Measurements from ENCODE around the gene CLDN18. TPM values are rescaled to one million over a fixed set of nuclear protein-coding genes. Genes with fewer than 3 reads are reported as not detected.
A peak's percentile ranks its signal among the peaks of the same experiment; 100 is the strongest.

CLDN18 gene
- total and polyA plus RNA-seq, 10 of the 15 experiments (the other 5 are each of a cell fraction or from before 2014, with no cell fraction given): 0.05 to 0.28 (median 0.18) TPM; not detected in 1

DNA sequence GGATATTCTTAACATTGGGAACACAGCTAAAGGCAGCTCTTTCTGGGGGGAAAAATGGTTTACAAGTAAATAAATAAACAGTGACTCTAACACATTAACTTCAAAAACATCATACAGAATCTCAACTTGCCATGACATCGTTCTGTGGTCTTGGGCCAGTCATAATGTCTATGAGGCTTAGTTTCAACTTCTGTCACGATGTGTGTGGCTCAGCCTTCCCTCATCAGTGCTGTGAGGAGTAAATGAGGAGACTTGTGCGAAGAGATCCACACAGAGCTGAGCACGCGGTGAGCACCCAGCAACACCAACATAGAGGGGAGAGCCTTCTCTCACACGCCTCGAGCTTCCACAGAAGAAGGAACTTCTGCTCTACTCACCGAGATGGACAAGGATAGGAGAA, 56.4 kb downstream of the CLDN18 start (continued):
- TF ChIP-seq MTA3 (IDR thresholded peaks at IDR 0.05; ENCODE audit: borderline replicate concordance, low read length) (peak; percentile 56; the same call in 1 of the 2 replicates), PAX5 (IDR thresholded peaks at IDR 0.05; ENCODE audit: borderline replicate concordance, low read depth, low read length) (peak; percentile 58; the same call in 1 of the 2 replicates), MTA2 (IDR thresholded peaks at IDR 0.05; ENCODE audit: low read depth) (no peak), JUNB (IDR thresholded peaks at IDR 0.05) (peak; percentile 90), ATF7 (IDR thresholded peaks at IDR 0.05; ENCODE audit: low read depth) (no peak), ZBED1 (IDR thresholded peaks at IDR 0.05; ENCODE audit: borderline replicate concordance) (peak; percentile 61; the same call in 1 of the 2 replicates), NFIC (IDR thresholded peaks at IDR 0.05; ENCODE audit: low read depth, low read length) (peak; percentile 67; the same call in 1 of the 2 replicates), RUNX3 (IDR thresholded peaks at IDR 0.05; ENCODE audit: low read length) (peak; percentile 95)
- TF ChIP-seq, protein P1, sequence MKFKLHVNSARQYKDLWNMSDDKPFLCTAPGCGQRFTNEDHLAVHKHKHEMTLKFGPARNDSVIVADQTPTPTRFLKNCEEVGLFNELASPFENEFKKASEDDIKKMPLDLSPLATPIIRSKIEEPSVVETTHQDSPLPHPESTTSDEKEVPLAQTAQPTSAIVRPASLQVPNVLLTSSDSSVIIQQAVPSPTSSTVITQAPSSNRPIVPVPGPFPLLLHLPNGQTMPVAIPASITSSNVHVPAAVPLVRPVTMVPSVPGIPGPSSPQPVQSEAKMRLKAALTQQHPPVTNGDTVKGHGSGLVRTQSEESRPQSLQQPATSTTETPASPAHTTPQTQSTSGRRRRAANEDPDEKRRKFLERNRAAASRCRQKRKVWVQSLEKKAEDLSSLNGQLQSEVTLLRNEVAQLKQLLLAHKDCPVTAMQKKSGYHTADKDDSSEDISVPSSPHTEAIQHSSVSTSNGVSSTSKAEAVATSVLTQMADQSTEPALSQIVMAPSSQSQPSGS (IDR thresholded peaks at IDR 0.05; ENCODE audit: low read length): peak; percentile 79; the same call in 1 of the 2 replicates
- TF ChIP-seq, protein P2, sequence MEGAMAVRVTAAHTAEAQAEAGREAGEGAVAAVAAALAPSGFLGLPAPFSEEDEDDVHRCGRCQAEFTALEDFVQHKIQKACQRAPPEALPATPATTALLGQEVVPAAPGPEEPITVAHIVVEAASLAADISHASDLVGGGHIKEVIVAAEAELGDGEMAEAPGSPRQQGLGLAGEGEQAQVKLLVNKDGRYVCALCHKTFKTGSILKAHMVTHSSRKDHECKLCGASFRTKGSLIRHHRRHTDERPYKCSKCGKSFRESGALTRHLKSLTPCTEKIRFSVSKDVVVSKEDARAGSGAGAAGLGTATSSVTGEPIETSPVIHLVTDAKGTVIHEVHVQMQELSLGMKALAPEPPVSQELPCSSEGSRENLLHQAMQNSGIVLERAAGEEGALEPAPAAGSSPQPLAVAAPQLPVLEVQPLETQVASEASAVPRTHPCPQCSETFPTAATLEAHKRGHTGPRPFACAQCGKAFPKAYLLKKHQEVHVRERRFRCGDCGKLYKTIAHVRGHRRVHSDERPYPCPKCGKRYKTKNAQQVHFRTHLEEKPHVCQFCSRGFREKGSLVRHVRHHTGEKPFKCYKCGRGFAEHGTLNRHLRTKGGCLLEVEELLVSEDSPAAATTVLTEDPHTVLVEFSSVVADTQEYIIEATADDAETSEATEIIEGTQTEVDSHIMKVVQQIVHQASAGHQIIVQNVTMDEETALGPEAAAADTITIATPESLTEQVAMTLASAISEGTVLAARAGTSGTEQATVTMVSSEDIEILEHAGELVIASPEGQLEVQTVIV (IDR thresholded peaks at IDR 0.05; ENCODE audit: borderline replicate concordance, partially characterized antibody): no peak
- TF ChIP-seq, protein P3, sequence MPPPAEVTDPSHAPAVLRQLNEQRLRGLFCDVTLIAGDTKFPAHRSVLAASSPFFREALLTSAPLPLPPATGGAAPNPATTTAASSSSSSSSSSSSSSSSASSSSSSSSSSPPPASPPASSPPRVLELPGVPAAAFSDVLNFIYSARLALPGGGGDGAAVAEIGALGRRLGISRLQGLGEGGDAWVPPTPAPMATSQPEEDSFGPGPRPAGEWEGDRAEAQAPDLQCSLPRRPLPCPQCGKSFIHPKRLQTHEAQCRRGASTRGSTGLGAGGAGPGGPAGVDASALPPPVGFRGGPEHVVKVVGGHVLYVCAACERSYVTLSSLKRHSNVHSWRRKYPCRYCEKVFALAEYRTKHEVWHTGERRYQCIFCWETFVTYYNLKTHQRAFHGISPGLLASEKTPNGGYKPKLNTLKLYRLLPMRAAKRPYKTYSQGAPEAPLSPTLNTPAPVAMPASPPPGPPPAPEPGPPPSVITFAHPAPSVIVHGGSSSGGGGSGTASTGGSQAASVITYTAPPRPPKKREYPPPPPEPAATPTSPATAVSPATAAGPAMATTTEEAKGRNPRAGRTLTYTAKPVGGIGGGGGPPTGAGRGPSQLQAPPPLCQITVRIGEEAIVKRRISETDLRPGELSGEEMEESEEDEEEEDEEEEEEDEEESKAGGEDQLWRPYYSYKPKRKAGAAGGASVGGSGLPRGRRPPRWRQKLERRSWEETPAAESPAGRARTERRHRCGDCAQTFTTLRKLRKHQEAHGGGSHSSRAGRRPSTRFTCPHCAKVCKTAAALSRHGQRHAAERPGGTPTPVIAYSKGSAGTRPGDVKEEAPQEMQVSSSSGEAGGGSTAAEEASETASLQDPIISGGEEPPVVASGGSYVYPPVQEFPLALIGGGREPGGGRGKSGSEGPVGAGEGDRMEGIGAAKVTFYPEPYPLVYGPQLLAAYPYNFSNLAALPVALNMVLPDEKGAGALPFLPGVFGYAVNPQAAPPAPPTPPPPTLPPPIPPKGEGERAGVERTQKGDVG (CRISPR knock-in tag; IDR thresholded peaks at IDR 0.05): no peak

Measured in GM12878 (cell line).